DND-41 (cell line): ENCODE measurements around the gene SHC4.
"Not testable (repeated sequence)": the region's sequence is repeated elsewhere in the genome, so short reads cannot be mapped to it uniquely, and the experiment has no call there.

Source experiments
- ATAC-seq: fragments of 200-7000 bp; cut with Tn5 transposase; 3 replicates; pipeline ENCODE4 v1.9.1; 2021; ENCODE audit warnings: low read depth; ENCODE audit not compliant: insufficient read depth
- DNase-seq: peaks from one replicate; pipeline ENCODE4 v3.0.0-alpha.2; 2020
- H2AFZ ChIP-seq: 2 replicates; pipeline ENCODE4 v1.6.0; 2012; ENCODE audit warnings: low read depth, low read length
- H3K27ac ChIP-seq: 2 replicates; pipeline ENCODE4 v1.5.1; 2012; ENCODE audit warnings: low read length, inconsistent platforms
- H3K27me3 ChIP-seq: fragments of 200-600 bp; sonication (generic); 2 replicates; pipeline ENCODE4 v1.6.0; 2012; ENCODE audit warnings: low read length, mild to moderate bottlenecking, inconsistent platforms; ENCODE audit not compliant: insufficient read depth, poor library complexity
- H3K36me3 ChIP-seq: 2 replicates; pipeline ENCODE4 v1.5.1; 2012; ENCODE audit warnings: low read length, inconsistent platforms; ENCODE audit not compliant: insufficient read depth
- H3K4me1 ChIP-seq: 2 replicates; pipeline ENCODE4 v1.5.1; 2012; ENCODE audit warnings: mild to moderate bottlenecking, low read length; ENCODE audit not compliant: insufficient read depth
- H3K4me2 ChIP-seq: 2 replicates; pipeline ENCODE4 v1.6.0; 2012; ENCODE audit warnings: mild to moderate bottlenecking, moderate library complexity, low read length, inconsistent platforms; ENCODE audit not compliant: insufficient read depth
- H3K4me3 ChIP-seq, 2 experiments: fragments of 200-600 bp in 1 of 2; shearing (Covaris generic) in 1 of 2; 2 replicates each; pipeline ENCODE4 v1.5.1; 2012 to 2016; ENCODE audit warnings: inconsistent platforms in 2 of 2, low read length in 2 of 2, mild to moderate bottlenecking in 2 of 2, low read depth in 1 of 2, moderate library complexity in 1 of 2
- H3K79me2 ChIP-seq: 2 replicates; pipeline ENCODE4 v1.6.0; 2012; ENCODE audit warnings: low read length, inconsistent platforms; ENCODE audit not compliant: insufficient read depth
- H3K9ac ChIP-seq: 2 replicates; pipeline ENCODE4 v1.6.0; 2012; ENCODE audit warnings: low read depth, mild to moderate bottlenecking, inconsistent platforms, low read length, moderate library complexity
- H3K9me3 ChIP-seq: 2 replicates; pipeline ENCODE4 v1.5.1; 2012; ENCODE audit warnings: low read length, moderate library complexity, mild to moderate bottlenecking, inconsistent platforms; ENCODE audit not compliant: insufficient read depth, severe bottlenecking
- H4K20me1 ChIP-seq: 2 replicates; pipeline ENCODE4 v1.6.0; 2012; ENCODE audit warnings: low read length; ENCODE audit not compliant: insufficient read depth
- EZH2 ChIP-seq: IDR thresholded peaks from 3 replicates; pipeline ENCODE4 v1.6.1; 2012; ENCODE audit warnings: borderline replicate concordance, low read depth, mild to moderate bottlenecking, moderate library complexity, low read length, inconsistent platforms; ENCODE audit not compliant: severe bottlenecking
- TF ChIP-seq, protein P1 (sequence below): IDR thresholded peaks from 2 replicates; pipeline ENCODE4 v1.5.1; 2012; ENCODE audit warnings: borderline replicate concordance, low read length, moderate library complexity, mild to moderate bottlenecking; ENCODE audit not compliant: poor library complexity, severe bottlenecking; ENCODE audit errors: extremely low read depth

The SHC4 gene

DNA sequence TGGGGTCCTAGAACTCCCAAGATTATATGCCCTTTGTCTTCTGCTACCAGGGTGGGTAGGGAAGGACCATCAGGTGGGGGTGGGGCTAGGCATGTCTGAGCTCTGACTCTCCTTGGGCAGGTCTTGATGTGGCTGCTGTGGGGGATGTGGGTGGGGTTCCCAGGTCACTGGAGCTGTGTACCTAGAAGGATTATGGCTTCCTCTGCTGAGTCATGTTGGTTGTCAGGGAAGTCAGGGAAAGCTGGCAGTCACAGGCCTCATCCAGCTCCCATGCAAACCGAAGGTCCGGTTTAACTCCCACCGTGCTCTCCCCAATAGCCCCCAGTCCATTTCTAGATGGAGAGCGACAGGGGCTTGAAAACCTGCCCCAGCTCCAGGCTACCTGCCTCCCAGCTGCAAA is 50.6 kb downstream of the SHC4 start:
- H3K4me3 ChIP-seq, result no peak overlapping the region
- ATAC-seq, result no peak
- H3K36me3 ChIP-seq, result no peaks in the 10 kb centered on the region
- H3K4me2 ChIP-seq, result no peak overlapping the region
- H2AFZ ChIP-seq, result no peak overlapping the region; the same call in 1 of the 2 replicates
- TF ChIP-seq, protein P1, sequence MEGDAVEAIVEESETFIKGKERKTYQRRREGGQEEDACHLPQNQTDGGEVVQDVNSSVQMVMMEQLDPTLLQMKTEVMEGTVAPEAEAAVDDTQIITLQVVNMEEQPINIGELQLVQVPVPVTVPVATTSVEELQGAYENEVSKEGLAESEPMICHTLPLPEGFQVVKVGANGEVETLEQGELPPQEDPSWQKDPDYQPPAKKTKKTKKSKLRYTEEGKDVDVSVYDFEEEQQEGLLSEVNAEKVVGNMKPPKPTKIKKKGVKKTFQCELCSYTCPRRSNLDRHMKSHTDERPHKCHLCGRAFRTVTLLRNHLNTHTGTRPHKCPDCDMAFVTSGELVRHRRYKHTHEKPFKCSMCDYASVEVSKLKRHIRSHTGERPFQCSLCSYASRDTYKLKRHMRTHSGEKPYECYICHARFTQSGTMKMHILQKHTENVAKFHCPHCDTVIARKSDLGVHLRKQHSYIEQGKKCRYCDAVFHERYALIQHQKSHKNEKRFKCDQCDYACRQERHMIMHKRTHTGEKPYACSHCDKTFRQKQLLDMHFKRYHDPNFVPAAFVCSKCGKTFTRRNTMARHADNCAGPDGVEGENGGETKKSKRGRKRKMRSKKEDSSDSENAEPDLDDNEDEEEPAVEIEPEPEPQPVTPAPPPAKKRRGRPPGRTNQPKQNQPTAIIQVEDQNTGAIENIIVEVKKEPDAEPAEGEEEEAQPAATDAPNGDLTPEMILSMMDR, result no peak
- no peak for TF ChIP-seq EZH2
- no peaks in the 10 kb centered on the region for H3K79me2 ChIP-seq
- no peaks in the 10 kb centered on the region for H3K27me3 ChIP-seq
- no peaks in the 10 kb centered on the region for H3K4me1 ChIP-seq
- no peaks in the 10 kb centered on the region for H4K20me1 ChIP-seq
- H3K9ac ChIP-seq, result no peak overlapping the region
- no peak overlapping the region for H3K27ac ChIP-seq
- no peaks in the 10 kb centered on the region for H3K9me3 ChIP-seq
- DNase-seq, result peak; percentile 14

DNA sequence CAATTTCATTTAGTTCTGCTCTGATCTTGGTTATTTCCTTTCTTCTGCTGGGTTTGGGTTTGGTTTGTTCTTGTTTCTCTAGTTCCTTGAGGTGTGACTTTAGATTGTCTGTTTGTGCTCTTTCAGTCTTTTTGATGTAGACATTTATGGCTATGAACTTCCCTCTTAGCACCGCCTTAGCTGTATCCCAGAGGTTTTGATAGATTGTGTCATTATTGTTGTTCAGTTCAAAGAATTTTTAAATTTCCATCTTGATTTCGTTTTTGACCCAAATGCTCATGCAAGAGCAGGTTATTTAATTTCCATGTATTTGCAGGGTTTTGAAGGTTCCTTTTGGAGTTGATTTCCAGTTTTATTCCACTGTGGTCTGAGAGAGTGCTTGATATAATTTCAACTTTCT is 53.2 kb downstream of the SHC4 start:
- not testable (repeated sequence) for H3K4me3 ChIP-seq, H3K27ac ChIP-seq, H3K36me3 ChIP-seq, H3K9me3 ChIP-seq, H3K4me2 ChIP-seq, DNase-seq, H3K79me2 ChIP-seq, H4K20me1 ChIP-seq, ATAC-seq, H2AFZ ChIP-seq, H3K27me3 ChIP-seq, H3K9ac ChIP-seq, H3K4me1 ChIP-seq

DNA sequence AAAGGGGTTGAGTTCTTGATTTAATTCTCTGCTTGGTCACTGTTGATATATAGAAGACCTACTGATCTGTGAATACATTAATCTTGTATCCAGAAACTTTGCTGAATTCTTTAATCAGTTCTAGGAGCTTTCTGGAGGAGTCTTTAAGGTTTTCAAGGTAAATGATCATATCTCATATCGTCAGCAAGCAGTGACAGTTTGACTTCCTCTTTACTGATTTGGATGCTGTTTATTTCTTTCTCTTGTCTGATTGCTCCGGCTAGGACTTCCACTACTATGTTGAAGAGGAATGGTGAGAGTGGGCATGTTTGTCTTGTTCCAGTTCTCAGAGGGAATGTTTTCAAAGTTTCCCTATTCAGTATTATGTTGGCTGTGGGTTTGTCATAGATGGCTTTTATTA is 54.4 kb downstream of the SHC4 start:
- H3K36me3 ChIP-seq, H3K4me2 ChIP-seq, H3K27ac ChIP-seq, H3K9ac ChIP-seq, H3K9me3 ChIP-seq, DNase-seq, H3K79me2 ChIP-seq, H3K27me3 ChIP-seq, H3K4me3 ChIP-seq, H4K20me1 ChIP-seq, H2AFZ ChIP-seq, ATAC-seq, H3K4me1 ChIP-seq: not testable (repeated sequence)

DNA sequence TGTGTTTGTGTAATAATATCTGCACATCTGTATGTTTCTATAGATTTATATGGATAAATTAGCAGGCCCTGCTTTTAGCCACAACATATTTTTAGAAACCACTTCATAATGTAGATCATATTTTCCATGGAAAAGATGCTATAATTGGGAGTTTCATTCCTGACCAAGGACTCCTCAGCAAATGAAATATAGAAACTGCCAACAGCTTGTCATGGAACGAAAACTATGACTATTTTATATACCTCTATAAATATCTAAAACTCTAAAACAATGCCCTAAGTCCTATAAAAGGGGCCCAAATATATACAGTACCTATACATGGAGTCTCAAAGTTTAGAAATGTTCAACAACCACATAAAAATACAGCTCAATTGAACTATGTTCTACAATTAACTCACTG is 57.9 kb downstream of the SHC4 start:
- Histone ChIP-seq H3K9ac (no peak overlapping the region), H4K20me1 (no peaks in the 10 kb centered on the region), H3K27me3 (no peaks in the 10 kb centered on the region), H3K9me3 (no peaks in the 10 kb centered on the region), H3K4me2 (no peak overlapping the region), H3K4me1 (no peaks in the 10 kb centered on the region), H3K36me3 (no peaks in the 10 kb centered on the region), H3K27ac (no peak overlapping the region), H3K4me3 (no peak overlapping the region), H2AFZ (no peak overlapping the region), H3K79me2 (no peaks in the 10 kb centered on the region)
- TF ChIP-seq, protein P1, result no peak
- TF ChIP-seq EZH2, result no peak
- ATAC-seq, result no peak
- DNase-seq, result no peak
